Vagina (tissue), 2 donors: ENCODE results near the gene RRAS2. TPM values are rescaled to one million over a fixed set of nuclear protein-coding genes. Genes with fewer than 3 reads are reported as not detected.
A peak's percentile ranks its signal among the peaks of the same experiment; 100 is the strongest.
"Not testable (repeated sequence)": the region's sequence is repeated elsewhere in the genome, so short reads cannot be mapped to it uniquely, and the experiment has no call there.

Experiments
- DNase-seq, 2 donors: peaks; one replicate each; pipeline ENCODE4 v3.0.0-alpha.2; 2017; ENCODE audit errors: extremely low spot score in 2 of 2
- H3K27ac ChIP-seq: fragments of 200-600 bp; sonication (generic); one replicate; pipeline ENCODE4 v1.5.1; 2019
- H3K27me3 ChIP-seq: fragments of 200-600 bp; sonication (generic); one replicate; pipeline ENCODE4 v1.5.1; 2019
- H3K36me3 ChIP-seq, 2 donors: fragments of 200-600 bp; sonication (generic); one replicate each; pipeline ENCODE4 v1.5.1; 2017 to 2019
- H3K4me1 ChIP-seq: fragments of 200-600 bp; sonication (generic); one replicate; pipeline ENCODE4 v1.5.1; 2019
- H3K4me3 ChIP-seq, 2 donors: fragments of 200-600 bp; sonication (generic); 1 replicate in 1 of 2; 2 replicates in 1 of 2; pipeline ENCODE4 v1.5.1; 2016 to 2019
- H3K9me3 ChIP-seq: fragments of 200-600 bp; sonication (generic); one replicate; pipeline ENCODE4 v1.5.1; 2019
- CTCF ChIP-seq, 3 experiments: fragments of 450-650 bp in 2 of 3; fragments of 200-600 bp in 1 of 3; sonication (generic) in 1 of 3; IDR thresholded peaks; one replicate each; pipeline ENCODE4 v1.5.1; 2017 to 2019; ENCODE audit warnings: antibody characterized with exemption in 3 of 3, mild to moderate bottlenecking in 2 of 3, moderate library complexity in 2 of 3
- POLR2A ChIP-seq, 2 donors: fragments of 450-650 bp; IDR thresholded peaks; one replicate each; pipeline ENCODE4 v1.6.1; 2017; ENCODE audit warnings: antibody characterized with exemption in 2 of 2, mild to moderate bottlenecking in 2 of 2, moderate library complexity in 2 of 2
- POLR2AphosphoS5 ChIP-seq, 2 donors: sonication (generic); formaldehyde crosslinking; IDR thresholded peaks; one replicate each; pipeline ENCODE4 v1.9.0; 2017; ENCODE audit warnings: antibody characterized with exemption in 2 of 2, mild to moderate bottlenecking in 2 of 2, low read depth in 1 of 2; ENCODE audit not compliant: insufficient read depth in 1 of 2
- intact Hi-C: fragments of 100-400 bp; cut with DNase I; formaldehyde crosslinking; loops from one replicate; pipeline ENCODE4 v1.15.1; 2023
- total RNA-seq: library from RNA; depleted of rRNA; stranded (reverse); fragments of >200 nt; gene quantifications from one replicate; pipeline ENCODE4 v1.2.3, GENCODE V29; 2016

Gene RRAS2
- total RNA-seq, 1 donor from 2014 or later = 32.7 TPM

- Histone ChIP-seq H3K27me3 (no peaks in the 10 kb centered on the region), H3K27ac (no peak overlapping the region)
- intact Hi-C loops = no loop called here
Measured at GRCh38 chr11:14255238-14255534, 103.8 kb downstream of the RRAS2 start.

GRCh38 chr11:14254533-14255237, 104.3 kb downstream of the RRAS2 start:
- Histone ChIP-seq H3K27me3 (no peaks in the 10 kb centered on the region), H3K36me3 (no peaks in the 10 kb centered on the region), H3K27ac (no peak overlapping the region), H3K4me1 (no peaks in the 10 kb centered on the region), H3K4me3 (no peak overlapping the region), H3K9me3 (no peaks in the 10 kb centered on the region)
- intact Hi-C loops = no loop called here
- DNase-seq = peak in 1 of 2 donors; percentile 83
- TF ChIP-seq CTCF (IDR thresholded peaks at IDR 0.05) (no peak), POLR2AphosphoS5 (IDR thresholded peaks at IDR 0.05; ENCODE audit: insufficient read depth in 1 of 2, low read depth in 1 of 2) (no peak), POLR2A (IDR thresholded peaks at IDR 0.05) (no peak)

More at GRCh38 chr11:14255238-14255534, 103.8 kb downstream of the RRAS2 start:
- no peak overlapping the region for H3K4me3 ChIP-seq
- no peaks in the 10 kb centered on the region for H3K4me1 ChIP-seq
- TF ChIP-seq POLR2AphosphoS5 (IDR thresholded peaks at IDR 0.05; ENCODE audit: insufficient read depth in 1 of 2, low read depth in 1 of 2) (no peak), POLR2A (IDR thresholded peaks at IDR 0.05) (no peak), CTCF (IDR thresholded peaks at IDR 0.05) (no peak)
- H3K36me3 ChIP-seq = no peaks in the 10 kb centered on the region
- DNase-seq = no peak
- no peaks in the 10 kb centered on the region for H3K9me3 ChIP-seq

- peaks cover 2% of the 10 kb centered on the region for H3K4me1 ChIP-seq
- peak in 1 of 2 donors; percentile 79 for DNase-seq
- no peaks in the 10 kb centered on the region for H3K36me3 ChIP-seq
- intact Hi-C loops = no loop called here
- H3K4me3 ChIP-seq = no peak overlapping the region
- no peak overlapping the region for H3K27ac ChIP-seq
- TF ChIP-seq POLR2A (IDR thresholded peaks at IDR 0.05) (no peak), POLR2AphosphoS5 (IDR thresholded peaks at IDR 0.05; ENCODE audit: insufficient read depth in 1 of 2, low read depth in 1 of 2) (no peak), CTCF (IDR thresholded peaks at IDR 0.05) (no peak)
- H3K27me3 ChIP-seq = no peaks in the 10 kb centered on the region
- H3K9me3 ChIP-seq = no peaks in the 10 kb centered on the region
Measured at GRCh38 chr11:14253840-14254239, 105.1 kb downstream of the RRAS2 start.

- DNase-seq = no peak
- Histone ChIP-seq H3K9me3 (no peaks in the 10 kb centered on the region), H3K4me1 (peaks cover 7% of the 10 kb centered on the region), H3K36me3 (no peaks in the 10 kb centered on the region), H3K4me3 (no peak overlapping the region), H3K27me3 (no peaks in the 10 kb centered on the region), H3K27ac (no peak overlapping the region)
- intact Hi-C loops = no loop called here
- TF ChIP-seq CTCF (IDR thresholded peaks at IDR 0.05) (no peak), POLR2A (IDR thresholded peaks at IDR 0.05) (no peak), POLR2AphosphoS5 (IDR thresholded peaks at IDR 0.05; ENCODE audit: insufficient read depth in 1 of 2, low read depth in 1 of 2) (no peak)
Measured at GRCh38 chr11:14253421-14253820, 105.6 kb downstream of the RRAS2 start.

GRCh38 chr11:14252501-14252900, 106.5 kb downstream of the RRAS2 start:
- H3K27ac ChIP-seq, H3K4me3 ChIP-seq, H3K36me3 ChIP-seq, DNase-seq, H3K27me3 ChIP-seq, intact Hi-C loops, H3K9me3 ChIP-seq: not testable (repeated sequence)
- peaks cover 11% of the 10 kb centered on the region for H3K4me1 ChIP-seq
